Body of pancreas (tissue), 4 donors: Measurements from ENCODE around the gene OOEP.

Source experiments
- CTCF ChIP-seq, 7 experiments: fragments of 450-650 bp in 4 of 7; fragments of 200-600 bp in 3 of 7; sonication (generic) in 3 of 7; IDR thresholded peaks; one replicate each; pipeline ENCODE4 v1.5.1; 2016 to 2019; ENCODE audit warnings: antibody characterized with exemption in 7 of 7
- POLR2A ChIP-seq, 3 donors: fragments of 450-650 bp; IDR thresholded peaks; one replicate each; pipeline ENCODE4 v1.6.1; 2016; ENCODE audit warnings: antibody characterized with exemption in 3 of 3, mild to moderate bottlenecking in 2 of 3

- TF ChIP-seq CTCF (IDR thresholded peaks at IDR 0.05) (no peak), POLR2A (IDR thresholded peaks at IDR 0.05) (no peak)
Measured at GRCh38 chr6:73348550-73349204, 21.0 kb downstream of the OOEP start.
